HG03354 (cell line): ENCODE data around the gene NAA80.
"Not testable (repeated sequence)": the region's sequence is repeated elsewhere in the genome, so short reads cannot be mapped to it uniquely, and the experiment has no call there.

Experiments used
- ATAC-seq: cut with Tn5 transposase; IDR thresholded peaks from one replicate; pipeline ENCODE4 v1.9.1; 2021; ENCODE audit warnings: mild to moderate bottlenecking; ENCODE audit not compliant: unreplicated experiment, poor library complexity, severe bottlenecking

Gene NAA80

DNA sequence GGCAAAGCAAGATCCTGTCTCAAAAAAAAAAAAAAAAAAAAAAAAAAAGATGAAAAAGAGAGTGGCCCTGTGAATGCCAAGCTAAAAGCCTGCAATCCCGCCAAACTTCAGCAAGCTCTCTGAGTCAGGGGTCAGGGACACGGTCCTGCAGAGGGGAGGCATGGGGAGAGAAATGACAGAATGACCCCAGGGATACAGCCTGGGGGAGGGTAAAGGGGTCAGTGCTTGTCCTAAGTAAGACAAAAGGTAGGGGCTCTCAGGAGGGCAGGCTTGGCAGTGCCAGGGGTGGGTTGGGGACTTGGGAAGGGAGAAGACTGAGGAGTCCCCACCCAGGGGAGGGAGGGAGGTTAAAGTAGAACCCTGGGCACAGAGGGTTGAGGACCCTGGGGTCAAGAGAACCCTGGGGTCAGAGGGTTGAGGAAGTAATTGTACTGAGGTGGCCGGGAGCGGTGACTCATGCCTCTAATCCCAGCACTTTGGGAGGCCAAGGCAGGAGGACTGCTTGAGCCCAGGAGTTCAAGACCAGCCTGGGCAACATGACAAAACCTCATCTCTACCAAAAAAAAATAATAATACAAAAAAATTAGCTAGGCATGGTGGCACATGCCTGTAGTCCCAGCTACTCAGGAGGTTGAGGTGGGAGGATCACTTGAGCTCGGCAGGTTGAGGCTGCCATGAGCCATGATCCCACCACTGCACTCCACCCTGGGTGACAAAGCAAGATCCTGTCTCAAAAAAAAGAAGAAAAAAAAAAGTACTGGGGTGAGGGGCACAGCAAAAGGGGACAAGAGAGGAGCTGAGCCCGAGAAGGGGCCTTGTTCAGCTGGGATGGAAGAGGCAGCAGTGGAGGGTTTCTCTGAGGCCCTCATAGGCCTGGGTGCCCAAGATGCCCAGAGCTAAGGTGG is 35.5 kb downstream of the NAA80 start:
- no peak for ATAC-seq

DNA sequence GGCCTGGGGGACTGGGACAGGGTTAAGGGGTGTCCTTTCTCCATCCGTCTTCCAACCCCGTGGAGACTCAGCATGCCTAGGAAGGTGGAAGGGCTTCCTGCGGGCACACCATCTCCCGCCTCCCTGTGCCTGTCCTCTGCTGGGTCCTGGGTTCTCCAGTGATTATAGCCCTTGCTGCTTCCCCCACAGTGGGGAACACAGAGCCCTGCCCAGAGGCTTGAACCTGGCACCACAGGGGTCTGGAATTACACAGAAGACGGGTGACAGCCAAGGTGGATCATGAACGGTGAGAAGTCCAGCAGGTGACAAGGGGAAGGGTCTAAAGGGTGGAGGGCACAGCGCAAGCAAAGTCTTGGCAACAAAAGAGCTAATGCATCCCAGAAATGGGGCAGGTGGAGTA is 36.4 kb downstream of the NAA80 start:
- no peak for ATAC-seq

- not testable (repeated sequence) for ATAC-seq
These were observed 37.0 kb downstream of the NAA80 start for GRCh38 chr3:50262200-50262599.

DNA sequence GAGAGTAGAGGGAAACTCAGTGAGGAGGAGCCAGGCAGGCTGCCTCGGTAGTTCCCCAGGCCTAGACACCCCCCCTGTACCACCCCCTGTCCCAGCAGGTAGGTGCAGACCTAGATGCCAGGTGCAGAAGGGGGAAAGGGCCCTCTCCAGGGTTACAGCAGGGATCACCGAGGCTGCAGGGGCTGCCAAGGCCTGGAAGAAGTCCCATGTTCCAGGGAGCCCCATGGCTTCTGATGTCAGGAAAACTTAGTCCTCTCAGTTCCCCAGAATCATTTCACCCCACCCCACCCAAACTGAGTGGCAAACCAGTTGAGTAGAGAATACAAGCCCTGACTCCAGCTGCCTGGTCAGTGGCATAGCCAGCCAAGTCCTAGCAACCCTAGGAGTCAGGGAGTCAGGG is 37.7 kb downstream of the NAA80 start:
- ATAC-seq, result no peak

DNA sequence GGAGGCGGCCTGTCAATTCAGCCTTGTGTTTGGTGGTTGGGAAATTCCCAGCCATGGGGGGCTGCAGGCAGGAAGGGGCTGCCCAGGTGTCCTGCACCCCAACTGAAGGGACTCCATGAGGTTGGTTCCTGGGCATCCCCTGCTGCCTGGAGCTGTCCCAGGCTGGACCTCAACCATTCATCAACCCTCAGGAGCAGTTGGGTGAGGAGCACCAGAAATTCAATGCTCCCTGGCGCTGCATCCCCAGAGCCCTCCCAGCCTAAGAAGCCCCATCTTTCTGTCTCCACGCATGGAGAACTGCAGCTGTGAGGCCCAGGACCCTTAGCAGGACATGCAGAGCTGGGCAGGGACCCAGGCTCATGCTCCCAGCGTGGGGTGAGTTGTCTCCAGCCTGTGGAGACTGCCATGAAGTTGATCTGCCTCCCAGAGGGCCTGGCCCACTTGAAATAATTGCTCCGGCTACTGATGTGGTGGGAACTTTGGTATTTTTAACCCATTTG is 38.2 kb downstream of the NAA80 start:
- ATAC-seq, result no peak

DNA sequence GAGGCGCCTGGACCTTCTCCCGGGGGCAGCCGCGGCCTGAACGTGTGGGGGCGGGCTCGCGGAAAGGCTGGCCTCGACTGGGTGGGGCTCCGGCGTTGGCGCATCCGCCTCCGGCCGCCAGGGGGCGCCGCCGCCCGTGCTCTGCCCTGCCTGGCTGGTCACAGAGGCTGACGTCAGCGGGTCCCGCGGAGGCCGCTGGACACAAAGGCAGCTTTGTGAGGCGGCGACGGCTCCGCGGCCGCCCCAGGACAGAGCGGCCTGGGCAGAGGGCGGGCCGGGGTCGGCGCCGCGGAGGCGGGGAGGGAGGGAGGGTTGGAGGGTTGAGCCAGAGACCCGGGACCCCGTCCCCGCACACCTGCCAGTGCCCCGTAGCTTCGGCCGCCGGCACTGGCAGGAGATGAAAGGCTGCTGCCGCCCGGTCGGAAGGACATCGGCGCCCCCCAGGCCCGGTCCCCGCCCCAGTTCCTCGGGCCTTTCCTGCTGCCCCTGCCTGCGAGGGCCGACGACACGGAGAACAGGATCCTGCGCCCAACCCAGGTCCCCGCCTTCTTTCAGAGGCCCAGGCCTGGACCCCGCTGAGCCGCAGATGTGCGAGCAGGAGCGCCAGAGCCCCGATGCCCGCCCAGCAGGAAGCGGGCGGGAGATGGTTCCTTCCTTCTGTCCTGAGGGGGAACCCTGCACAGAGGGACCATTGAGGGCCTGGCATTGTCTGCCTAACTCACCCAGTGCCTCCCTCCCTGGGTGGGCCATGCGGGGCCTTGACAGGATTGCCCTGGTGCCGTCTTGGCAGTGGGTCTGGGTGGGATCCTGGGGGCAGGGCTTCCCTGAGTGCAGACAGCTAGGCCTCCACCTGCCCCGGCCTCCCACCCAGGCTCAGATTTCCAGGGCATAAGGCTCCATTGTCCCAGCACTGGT is 38.9 kb downstream of the NAA80 start:
- ATAC-seq, result peak; percentile 85

DNA sequence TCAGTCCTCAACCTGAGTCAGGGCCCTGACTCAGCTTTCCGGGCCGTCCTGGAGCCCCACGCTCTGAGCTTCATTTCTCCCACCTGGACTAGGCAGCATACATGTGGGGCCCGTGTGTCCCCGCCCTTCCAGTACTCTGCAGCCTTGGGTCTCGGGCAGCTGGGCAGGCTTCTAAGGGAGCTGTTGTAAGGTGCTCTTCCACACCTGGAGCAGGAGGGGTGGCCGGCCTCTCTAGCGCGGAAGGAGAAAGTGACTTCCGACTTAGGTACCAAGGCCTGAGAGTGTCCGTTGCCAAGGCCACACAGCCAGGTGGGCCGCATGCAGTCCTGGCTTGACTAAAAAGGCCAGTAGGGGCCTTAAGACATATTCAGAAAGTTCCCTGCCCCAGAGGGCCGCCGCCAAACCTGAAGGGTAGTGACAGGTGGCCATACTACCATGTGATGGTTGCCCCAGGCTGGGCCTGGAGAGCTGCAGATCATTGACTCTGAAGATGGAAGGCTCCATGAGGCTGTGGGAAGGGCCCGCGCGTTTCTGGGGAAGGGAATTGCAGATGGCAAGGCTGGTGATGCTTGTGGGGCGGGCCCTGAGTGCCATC is 39.7 kb downstream of the NAA80 start:
- peak; percentile 23 for ATAC-seq

DNA sequence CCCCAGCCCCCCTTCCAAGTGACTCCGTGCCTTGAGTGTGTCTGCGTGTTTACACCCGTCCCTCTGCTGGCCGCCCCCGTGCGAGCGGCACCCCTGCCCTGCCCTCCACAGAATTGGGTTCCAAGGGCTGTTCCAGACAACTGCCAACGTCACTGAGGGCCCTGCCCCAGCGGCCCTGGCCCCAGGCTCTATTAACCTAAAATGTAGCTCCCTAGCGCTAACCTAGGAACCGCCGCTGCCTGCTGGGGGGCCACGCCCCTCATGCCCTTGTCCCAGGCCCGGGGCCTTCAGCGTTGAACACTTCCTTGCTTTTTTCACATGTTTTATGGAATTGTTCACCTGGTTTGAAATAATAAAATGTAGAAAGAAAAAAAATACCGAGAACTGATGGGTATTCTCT is 40.2 kb downstream of the NAA80 start:
- no peak for ATAC-seq

DNA sequence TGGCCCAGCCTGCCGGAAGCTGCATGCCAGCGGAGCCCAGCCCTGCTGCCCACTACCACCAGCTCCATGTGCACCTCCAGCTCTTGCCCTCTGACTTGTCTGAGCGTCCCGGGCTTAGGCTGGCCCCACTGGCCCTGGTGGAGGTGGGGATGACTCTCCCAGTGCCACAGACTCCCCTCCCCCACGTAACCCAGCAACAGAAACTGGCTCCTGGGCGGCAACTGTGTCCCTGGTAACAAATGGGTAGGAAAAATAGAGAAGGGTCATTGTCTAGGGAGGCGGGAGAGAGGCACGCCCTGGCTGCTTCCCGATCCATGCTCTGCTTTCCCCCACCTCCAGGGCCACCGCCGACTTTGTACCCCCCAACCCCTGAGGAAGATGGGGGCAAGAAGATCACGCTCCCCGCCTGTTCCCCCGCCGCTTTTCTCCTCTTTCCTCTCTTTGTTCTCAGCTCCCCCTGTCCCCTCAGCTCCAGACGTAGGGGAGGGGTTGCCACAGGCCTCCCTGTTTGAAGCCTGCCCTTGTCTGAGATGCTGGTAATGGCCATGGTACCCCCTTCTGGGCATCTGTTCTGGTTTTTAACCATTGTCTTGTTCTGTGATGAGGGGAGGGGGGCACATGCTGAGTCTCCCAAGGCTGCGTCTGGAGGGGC is 41.0 kb downstream of the NAA80 start:
- no peak for ATAC-seq

- no peak for ATAC-seq
These were observed 42.0 kb downstream of the NAA80 start for GRCh38 chr3:50256978-50257890.

DNA sequence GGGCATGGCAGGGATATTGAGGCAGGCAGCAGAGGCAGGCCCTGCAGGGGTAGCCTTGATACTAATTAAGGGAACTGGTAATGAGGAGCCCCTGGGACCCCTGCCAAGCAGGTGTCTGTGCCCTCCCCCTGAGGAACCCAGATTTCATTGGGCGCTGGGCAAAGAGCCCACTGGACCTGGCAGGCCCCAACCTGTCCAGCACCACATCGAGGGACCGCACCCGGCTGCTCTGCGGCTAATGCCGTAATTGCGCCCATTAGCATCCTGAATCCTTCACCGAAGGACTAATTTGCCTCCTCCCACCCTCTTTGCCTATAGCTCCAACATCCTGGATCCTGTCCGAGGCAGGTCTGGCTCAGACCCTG is 44.0 kb downstream of the NAA80 start:
- ATAC-seq, result no peak

- ATAC-seq, result no peak
These were observed 44.5 kb downstream of the NAA80 start for GRCh38 chr3:50254577-50255250.

- ATAC-seq, result no peak
These were observed 48.0 kb downstream of the NAA80 start for GRCh38 chr3:50251220-50251619.

DNA sequence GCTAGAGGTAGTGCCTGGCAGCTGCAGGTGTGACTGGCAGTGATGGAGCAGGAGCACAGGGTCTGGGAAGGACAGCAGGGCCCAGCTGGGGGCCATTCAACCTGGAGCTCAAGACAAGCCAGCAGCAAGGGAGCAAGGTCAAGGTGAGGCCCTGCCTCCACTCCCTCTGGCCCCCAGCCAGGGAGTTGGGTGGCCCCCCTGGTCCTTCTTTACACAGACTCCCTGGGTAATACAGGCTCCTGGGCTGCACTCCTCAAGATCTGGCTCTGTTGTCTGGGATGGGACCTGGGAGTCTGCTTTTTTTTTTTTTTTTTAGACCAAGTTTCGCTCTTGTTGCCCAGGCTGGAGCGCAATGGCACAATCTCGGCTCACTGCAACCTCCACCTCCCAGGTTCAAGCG is 48.7 kb downstream of the NAA80 start:
- ATAC-seq, result no peak

GRCh38 chr3:50249457-50249856 is 49.7 kb downstream of the NAA80 start:
- no peak for ATAC-seq

- no peak for ATAC-seq
These were observed 50.8 kb downstream of the NAA80 start for GRCh38 chr3:50248387-50248786.

- peak; percentile 64 for ATAC-seq
These were observed 52.7 kb downstream of the NAA80 start for GRCh38 chr3:50246517-50246954.
